Mesothelial cell of epicardium (in vitro differentiated cells): ENCODE data around the gene FAM219A. TPM values are rescaled to one million over a fixed set of nuclear protein-coding genes. Genes with fewer than 3 reads are reported as not detected.
"Not testable (repeated sequence)": the region's sequence is repeated elsewhere in the genome, so short reads cannot be mapped to it uniquely, and the experiment has no call there.

Experiments
- DNase-seq, 2 experiments: peaks; one replicate each; pipeline ENCODE4 v3.0.0; 2021; ENCODE audit warnings: low spot score in 2 of 2; ENCODE audit not compliant: unreplicated experiment in 2 of 2
- H3K27ac Mint-ChIP-seq: 2 replicates; pipeline ENCODE4 v1.8.0; 2021; ENCODE audit warnings: mixed read lengths
- H3K27me3 Mint-ChIP-seq: 2 replicates; pipeline ENCODE4 v1.8.0; 2021; ENCODE audit warnings: low read depth, mixed read lengths
- H3K36me3 Mint-ChIP-seq: 2 replicates; pipeline ENCODE4 v1.8.0; 2021; ENCODE audit warnings: mixed read lengths
- H3K4me1 Mint-ChIP-seq: 2 replicates; pipeline ENCODE4 v1.8.0; 2021; ENCODE audit warnings: mixed read lengths
- H3K4me3 Mint-ChIP-seq: 2 replicates; pipeline ENCODE4 v1.8.0; 2021; ENCODE audit warnings: mild to moderate bottlenecking, moderate library complexity, mixed read lengths
- H3K9me3 Mint-ChIP-seq: 2 replicates; pipeline ENCODE4 v1.8.0; 2021; ENCODE audit warnings: mixed read lengths
- CTCF ChIP-seq: fragments of 200-600 bp; sonication (generic); IDR thresholded peaks from one replicate; pipeline ENCODE4 v1.5.0; 2021; ENCODE audit warnings: antibody characterized with exemption; ENCODE audit not compliant: unreplicated experiment
- total RNA-seq: library from RNA; stranded (reverse); gene quantifications from 3 replicates; pipeline ENCODE4 v1.2.1, GENCODE V29; 2021

Gene FAM219A
- total RNA-seq, 1 donor from 2014 or later = 16.9 TPM

DNA sequence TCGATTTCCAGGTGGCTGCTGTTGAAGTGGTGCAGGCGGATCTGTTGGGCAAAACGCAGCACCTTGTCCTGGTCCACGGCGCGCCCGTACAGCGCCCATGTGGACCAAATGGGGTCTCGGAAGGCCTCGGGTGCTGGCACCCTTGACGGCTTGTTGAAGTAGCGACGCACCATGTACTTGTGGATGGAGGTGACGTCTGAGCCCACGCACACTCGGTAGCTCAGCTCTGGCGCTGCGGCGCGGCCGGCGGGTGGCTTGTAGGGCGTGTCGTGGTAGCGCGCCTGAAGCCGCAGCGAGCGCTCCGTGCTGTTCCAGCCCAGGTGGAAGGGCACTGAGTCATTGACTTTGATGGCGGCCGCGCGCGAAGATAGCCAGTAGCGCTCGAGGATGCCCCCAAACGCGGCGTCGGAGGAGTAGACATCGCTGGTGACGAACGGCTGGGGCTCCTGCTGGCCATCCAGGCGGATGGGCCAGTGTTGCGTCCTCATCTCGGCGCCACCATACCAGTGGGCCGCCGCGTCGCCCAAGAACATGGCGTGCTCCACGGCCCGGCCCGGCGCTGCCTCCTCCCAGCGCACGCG is 86.4 kb downstream of the FAM219A start:
- Mint-ChIP-seq H3K4me3 (no peak overlapping the region), H3K9me3 (peaks cover 13% of the 10 kb centered on the region), H3K27me3 (peaks cover 8% of the 10 kb centered on the region), H3K27ac (no peak overlapping the region), H3K4me1 (peaks cover 14% of the 10 kb centered on the region), H3K36me3 (peaks cover 33% of the 10 kb centered on the region)
- DNase-seq = no peak
- no peak for TF ChIP-seq CTCF

- no peak overlapping the region for H3K4me3 Mint-ChIP-seq
- no peak for DNase-seq
- peaks cover 8% of the 10 kb centered on the region for H3K27me3 Mint-ChIP-seq
- peaks cover 38% of the 10 kb centered on the region for H3K36me3 Mint-ChIP-seq
- H3K9me3 Mint-ChIP-seq = peaks cover 18% of the 10 kb centered on the region
- no peak overlapping the region for H3K27ac Mint-ChIP-seq
- H3K4me1 Mint-ChIP-seq = peaks cover 13% of the 10 kb centered on the region
- TF ChIP-seq CTCF = no peak
These were observed 87.1 kb downstream of the FAM219A start for GRCh38 chr9:34370970-34371880.

DNA sequence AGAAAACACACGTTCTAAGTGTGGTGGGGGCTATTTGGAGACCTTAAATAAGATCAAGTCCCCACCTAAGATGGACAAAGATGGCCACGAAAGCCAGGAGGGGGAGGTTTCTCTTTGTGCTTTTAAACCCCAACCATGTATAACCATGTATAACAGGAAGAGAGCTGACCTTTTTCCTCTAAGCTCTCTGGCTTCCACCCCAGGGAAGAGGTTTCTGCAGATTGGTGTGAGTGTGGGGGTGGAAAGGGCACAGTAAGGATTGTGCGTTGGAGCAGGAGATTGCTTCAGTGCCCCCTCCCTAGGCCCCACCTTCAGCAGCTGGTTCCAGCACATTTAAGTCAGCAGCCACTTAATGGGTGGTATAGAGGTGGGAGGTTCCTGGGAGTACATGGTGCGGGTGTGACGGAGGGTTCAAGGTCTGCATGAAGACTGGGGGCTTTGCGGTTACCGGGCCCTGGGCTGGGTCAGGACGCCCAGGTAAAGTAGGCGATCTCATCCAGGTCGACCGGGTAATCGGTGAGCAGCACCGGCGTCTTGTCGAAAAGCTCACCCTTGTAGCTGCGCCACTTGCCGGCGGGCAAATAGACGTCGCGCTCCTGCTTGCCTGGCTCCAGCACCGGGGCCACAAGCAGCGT is 87.9 kb downstream of the FAM219A start:
- Mint-ChIP-seq H3K4me1 (peaks cover 5% of the 10 kb centered on the region), H3K27ac (no peak overlapping the region), H3K4me3 (no peak overlapping the region), H3K9me3 (peaks cover 18% of the 10 kb centered on the region), H3K36me3 (peaks cover 38% of the 10 kb centered on the region), H3K27me3 (peaks cover 2% of the 10 kb centered on the region)
- DNase-seq = no peak
- TF ChIP-seq CTCF = no peak

- Mint-ChIP-seq H3K27ac (no peak overlapping the region), H3K9me3 (peaks cover 18% of the 10 kb centered on the region), H3K36me3 (peaks cover 38% of the 10 kb centered on the region), H3K4me1 (no peaks in the 10 kb centered on the region), H3K27me3 (no peaks in the 10 kb centered on the region), H3K4me3 (no peak overlapping the region)
- no peak for DNase-seq
- no peak for TF ChIP-seq CTCF
These were observed 88.7 kb downstream of the FAM219A start for GRCh38 chr9:34369636-34370035.

DNA sequence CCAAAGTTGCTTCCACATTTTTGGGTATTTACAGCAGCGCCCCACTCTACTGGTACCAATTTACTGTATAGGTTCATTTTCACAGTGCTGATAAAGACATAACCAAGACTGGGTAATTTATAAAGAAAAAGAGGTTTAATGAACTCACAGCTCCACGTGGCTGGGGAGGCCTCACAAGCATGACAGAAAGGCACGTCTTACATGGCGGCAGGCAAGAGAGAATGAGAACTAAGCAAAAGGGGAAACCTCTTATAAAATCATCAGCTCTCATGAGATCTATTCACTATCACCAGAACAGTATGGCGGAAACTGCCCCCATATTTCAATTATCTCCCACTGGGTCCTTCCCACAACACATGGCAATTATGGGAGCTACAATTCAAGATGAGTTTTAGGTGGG is 89.6 kb downstream of the FAM219A start:
- DNase-seq, H3K4me1 Mint-ChIP-seq, H3K27me3 Mint-ChIP-seq, H3K4me3 Mint-ChIP-seq, H3K27ac Mint-ChIP-seq: not testable (repeated sequence)
- Mint-ChIP-seq H3K9me3 (peaks cover 18% of the 10 kb centered on the region), H3K36me3 (peaks cover 38% of the 10 kb centered on the region)

DNA sequence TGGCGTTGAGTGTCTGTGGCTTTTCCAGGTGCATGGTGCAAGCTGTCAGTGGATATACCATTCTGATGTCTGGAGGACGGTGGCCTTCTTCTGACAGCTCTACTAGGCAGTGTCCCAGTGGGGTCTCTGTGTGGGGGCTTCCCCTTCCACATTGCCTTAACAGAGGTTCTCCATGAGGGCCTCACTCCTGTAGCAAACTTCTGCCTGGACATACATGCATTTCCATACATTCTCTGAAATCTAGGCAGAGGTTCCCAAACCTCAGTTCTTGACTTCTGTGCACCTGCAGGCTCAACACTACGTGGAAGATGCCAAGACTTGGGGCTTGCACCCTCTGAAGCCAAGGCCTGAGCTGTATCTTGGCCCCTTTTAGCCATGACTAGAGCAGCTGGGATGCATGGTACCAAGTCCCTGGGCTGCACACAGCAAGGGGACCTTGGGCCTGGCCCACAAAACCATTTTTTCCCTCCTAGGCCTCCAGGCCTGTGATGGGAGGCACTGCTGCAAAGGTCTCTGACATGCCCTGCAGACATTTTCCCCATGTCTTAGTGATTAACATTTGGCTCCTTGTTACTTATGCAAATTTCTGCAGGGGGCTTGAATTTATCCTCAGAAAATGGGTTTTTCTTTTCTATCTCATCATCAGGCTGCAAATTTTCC is 90.5 kb downstream of the FAM219A start:
- not testable (repeated sequence) for DNase-seq, H3K27me3 Mint-ChIP-seq, H3K4me3 Mint-ChIP-seq, H3K27ac Mint-ChIP-seq
- H3K36me3 Mint-ChIP-seq = peaks cover 38% of the 10 kb centered on the region
- peaks cover 13% of the 10 kb centered on the region for H3K4me1 Mint-ChIP-seq
- peaks cover 18% of the 10 kb centered on the region for H3K9me3 Mint-ChIP-seq
